ENCODE measurements around the gene OR10H4.
"Not testable (repeated sequence)": the region's sequence is repeated elsewhere in the genome, so short reads cannot be mapped to it uniquely, and the experiment has no call there.

Gene OR10H4

GRCh38 chr19:15944401-15944800 lies 4.4 kb upstream of the OR10H4 start:
- no peak for DNase-seq

DNA sequence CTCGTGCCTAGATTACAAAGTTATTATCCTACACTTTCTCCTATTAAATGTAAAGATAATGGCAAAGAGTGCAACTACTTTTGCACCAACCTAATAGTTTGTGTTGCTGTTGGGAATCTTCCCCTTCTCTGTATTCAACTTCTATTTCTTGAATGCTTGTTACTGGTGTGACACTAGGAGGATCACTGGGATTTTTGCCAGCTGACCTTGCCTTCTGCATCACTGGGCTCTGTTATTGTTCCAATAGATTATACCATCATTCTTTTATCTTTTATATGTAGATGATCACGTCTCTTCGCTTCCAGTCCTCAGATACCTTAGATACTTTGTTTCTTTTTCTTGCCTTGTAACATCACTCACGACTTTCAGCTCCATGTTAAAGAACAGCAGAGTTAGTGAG lies 3.5 kb upstream of the OR10H4 start:
- DNase-seq: no peak

DNA sequence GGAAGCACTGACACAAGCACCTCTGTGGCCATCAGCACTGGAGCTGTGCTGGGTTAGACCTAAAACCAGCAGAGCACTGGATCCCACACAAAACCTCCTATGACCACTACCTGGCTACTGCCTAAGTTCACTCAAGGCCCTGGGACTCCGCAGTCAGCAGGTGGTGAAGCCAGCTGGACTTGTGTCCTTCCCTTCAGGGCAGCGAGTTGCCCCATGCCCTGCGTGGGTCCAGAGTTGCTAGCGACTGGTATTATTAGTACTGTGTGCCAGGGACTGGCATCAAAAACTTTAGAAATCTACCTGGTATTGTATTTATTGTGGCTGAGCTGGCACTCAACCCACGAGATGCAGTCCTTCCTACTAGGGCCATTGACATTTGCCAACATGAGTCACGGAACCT lies 6.0 kb downstream of the OR10H4 start:
- no peak for DNase-seq

GRCh38 chr19:15962319-15962718 lies 13.5 kb downstream of the OR10H4 start:
- DNase-seq: no peak

- no peak for DNase-seq
Measured at GRCh38 chr19:15964231-15964630, 15.4 kb downstream of the OR10H4 start.

- DNase-seq: no peak
Measured at GRCh38 chr19:15971224-15971780, 22.5 kb downstream of the OR10H4 start.

- DNase-seq: not testable (repeated sequence)
Measured at GRCh38 chr19:15972043-15972442, 23.2 kb downstream of the OR10H4 start.

DNA sequence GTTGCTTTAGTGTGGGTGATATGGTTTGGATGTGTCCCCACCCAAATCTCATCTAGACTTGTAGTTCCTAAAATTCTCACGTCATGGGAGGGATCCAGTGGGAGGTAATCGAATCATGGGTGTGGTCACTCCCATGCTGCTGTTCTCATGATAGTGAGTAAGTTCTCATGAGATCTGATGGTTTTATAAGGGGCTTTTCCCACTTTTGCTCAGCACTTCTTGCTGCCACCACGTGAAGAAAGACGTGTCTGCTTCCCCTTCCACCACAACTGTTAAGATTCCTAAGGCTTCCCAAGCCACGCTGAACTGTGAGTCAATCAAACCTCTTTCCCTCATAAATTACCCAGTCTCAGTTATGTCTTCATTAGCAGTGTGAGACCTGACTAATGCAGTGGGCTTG lies 26.0 kb downstream of the OR10H4 start:
- DNase-seq: no peak

DNA sequence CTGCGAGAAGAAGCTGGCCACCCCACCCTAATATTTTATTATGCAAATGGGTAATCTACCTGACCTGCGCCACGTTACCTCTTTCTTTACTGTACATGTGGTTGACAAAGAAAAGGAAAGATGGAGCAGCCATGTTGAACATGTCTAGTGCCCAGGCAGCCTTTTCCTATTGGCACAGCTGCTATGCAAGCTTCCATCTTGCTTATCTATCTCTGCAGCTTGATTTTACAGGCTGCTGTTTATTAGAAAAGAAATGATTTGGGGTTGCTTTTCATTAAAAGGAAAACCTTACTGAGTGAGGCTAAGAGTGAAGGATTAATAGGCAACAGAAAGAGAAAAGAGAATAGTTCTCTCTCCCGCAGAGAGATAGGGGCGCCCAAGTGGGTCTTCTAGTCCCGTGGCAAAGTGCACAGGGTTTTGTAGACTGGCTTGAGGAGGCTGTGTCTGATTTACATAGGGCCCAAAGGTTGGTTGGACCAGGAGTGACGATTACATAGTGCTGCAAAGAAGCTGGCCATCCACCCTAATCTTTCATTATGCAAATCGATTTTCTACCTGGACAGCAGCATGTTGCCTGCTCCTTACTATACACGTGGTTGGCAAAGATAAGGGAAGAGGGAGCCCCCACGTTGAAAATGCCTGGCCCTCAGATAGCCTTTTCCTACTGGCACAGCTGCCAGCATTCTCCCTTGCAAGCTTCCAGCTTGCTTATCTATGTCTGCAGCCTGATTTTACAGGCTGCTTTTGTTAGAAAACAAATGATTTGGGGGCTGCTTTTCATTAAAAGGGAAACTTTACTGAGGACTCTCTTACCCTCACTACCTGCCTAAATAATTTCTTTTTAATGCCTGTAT lies 28.3 kb downstream of the OR10H4 start:
- no peak for DNase-seq

- DNase-seq: no peak
Measured at GRCh38 chr19:15977690-15978089, 28.9 kb downstream of the OR10H4 start.

DNA sequence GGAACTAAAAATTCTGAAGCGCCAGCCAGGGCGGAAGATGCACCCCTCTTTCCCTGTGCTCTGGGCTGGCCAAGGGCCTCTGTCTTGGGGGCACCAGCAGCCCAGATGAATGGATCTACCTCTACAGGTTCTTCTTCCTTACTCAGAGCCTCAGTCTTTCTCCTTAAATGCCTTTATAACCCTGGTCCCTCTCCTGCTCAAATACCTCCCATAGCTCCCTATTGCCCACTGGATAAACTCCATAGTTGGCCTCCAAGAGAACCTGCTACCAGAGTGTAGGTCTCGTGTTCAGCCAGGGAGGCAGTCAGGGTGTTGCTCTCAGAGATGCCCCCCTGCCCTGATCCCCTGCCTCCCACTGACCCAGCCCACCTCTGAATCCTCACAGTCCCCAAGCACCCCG lies 30.5 kb downstream of the OR10H4 start:
- no peak for DNase-seq

GRCh38 chr19:15985831-15986230 lies 37.0 kb downstream of the OR10H4 start:
- DNase-seq: not testable (repeated sequence)

GRCh38 chr19:15986701-15987100 lies 37.9 kb downstream of the OR10H4 start:
- no peak for DNase-seq

- no peak for DNase-seq
Measured at GRCh38 chr19:15989889-15990288, 41.1 kb downstream of the OR10H4 start.

DNA sequence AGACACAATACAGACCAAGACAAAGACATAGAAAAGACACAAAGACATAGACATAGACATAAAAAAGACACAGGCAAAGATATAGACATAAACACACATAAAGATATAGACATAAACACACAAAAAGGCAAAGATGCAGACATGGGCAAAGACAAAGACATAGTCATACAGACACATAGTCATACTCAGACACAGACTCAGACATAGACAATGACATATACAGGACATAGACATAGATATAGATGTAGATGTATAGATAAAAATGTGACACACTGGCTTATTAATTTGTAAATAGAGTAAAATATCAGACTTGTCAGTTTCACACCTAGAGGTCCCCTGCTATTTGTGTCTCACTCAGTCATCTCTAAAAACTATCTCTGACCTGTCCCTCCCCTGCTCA lies 42.8 kb downstream of the OR10H4 start:
- DNase-seq: no peak

DNA sequence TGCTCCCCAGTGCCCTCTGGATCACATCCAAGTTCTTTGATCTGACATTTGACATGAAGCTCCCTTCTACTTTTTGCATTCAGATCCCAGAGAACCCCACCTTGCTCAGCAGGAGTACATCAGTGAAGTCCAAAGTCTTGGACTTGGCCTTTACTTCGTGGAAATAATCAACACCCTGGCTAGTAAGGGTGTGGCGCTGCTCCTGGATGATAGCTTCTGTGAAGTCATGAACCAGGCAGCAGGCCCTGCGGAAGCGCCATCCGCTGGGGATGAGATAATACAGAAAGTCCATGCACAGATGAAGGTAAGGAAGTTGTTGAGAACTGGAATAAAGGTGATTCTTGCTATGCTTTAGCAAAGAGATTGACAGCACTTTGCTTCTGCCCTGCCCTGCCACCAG lies 43.2 kb downstream of the OR10H4 start:
- DNase-seq: no peak

- no peak for DNase-seq
Measured at GRCh38 chr19:15995536-15995935, 46.7 kb downstream of the OR10H4 start.

DNA sequence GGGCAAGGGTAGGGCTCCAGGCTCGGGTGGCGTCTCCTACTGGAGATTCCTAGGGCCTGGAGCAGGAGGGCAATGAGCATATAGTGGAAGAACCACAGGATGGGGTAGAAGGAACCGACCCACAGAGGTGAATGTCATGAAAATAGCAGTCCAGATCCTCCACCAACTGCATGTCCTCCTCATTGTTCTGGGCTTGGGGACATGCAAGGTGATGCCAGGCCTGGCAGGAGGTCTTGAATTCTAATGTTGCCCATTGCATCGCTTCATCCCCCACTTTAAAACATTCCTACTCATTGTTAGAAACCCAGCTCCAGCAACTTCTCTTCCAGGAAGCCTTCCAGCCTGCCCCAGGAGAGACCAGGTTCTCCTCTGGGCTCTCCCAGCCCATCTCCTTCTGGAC lies 49.4 kb downstream of the OR10H4 start:
- no peak for DNase-seq

Measured in activated naive CD4-positive, alpha-beta T cell treated with Interleukin-2 at 50 U/mL for 16 hours (primary cell).